Eye (tissue), 1 donor: ENCODE measurements around the gene RNU4-1.

ENCODE experiments used
- DNase-seq: peaks from one replicate; pipeline ENCODE4 v3.0.0-alpha.2; 2015

The RNU4-1 gene

DNA sequence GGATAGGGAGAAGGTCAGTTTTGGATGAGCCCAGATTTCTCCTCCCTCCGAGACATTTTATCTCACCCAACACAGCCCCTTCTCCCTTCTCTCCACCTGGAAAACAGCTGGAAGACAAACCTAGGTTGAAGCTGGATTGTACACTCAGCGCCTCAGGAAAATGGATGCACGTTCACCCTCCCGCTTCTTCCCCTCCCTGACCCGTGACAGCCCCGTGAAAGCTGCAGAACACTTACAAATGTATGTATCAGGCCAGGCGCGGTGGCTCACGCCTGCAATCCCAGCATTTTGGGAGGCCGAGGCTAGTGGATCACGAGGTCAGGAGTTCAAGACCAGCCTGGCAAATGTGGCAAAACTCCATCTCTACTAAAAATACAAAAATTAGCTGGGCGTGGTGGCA, 5.5 kb downstream of the RNU4-1 start:
- DNase-seq: no peak

DNA sequence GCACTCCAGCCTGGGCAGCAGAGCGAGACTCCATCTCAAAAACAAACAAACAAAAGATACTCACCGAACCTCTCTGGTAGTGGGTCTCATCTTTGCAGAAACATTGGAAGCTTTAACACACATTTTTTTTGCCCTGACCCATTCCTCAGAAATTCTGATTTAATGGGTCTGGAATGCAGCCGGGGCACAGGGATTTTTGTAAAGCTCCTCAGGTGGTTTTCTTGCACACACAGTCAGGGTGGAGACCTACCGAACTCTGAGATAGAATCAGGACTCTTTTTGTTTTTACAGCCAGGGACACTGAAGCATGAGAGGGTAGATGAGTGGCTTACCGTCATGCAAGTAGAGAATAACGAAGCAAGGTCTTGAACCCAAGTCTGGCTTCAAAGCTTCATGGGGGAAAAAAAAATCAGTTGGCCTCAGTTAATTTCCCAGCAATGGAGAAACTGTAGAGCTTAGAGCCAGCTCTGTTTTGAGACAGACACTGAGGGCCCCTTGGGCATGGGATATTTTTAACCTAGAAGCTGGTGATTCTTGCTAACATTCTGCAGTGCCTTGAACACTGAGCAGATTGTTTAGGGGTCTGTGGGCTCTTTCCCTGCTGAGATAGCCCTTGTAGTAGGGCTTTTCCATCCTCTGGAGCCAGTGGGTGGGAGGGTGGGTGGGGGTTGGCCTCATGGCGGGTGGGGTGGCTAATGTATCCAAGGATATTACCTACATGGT, 6.1 kb downstream of the RNU4-1 start:
- peak; percentile 11 for DNase-seq

DNA sequence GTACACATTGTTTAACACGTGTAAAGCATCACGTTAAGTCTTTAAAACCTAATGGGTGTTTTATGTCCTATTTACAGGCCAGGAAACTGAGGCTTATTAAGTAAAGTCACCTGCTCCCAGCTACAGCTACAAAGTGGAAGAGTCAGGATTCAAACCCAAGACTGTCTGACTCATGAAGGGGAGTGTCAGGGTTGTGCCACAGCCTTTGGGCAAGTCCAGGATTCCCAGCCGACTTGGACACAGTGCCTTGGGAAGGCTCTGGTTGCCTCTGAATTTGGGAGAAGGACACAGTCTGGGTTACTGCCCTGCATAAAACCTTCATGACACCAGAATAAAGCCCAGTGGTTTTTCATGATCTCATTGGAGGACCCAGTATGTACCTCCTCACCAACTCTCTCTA, 8.7 kb downstream of the RNU4-1 start:
- no peak for DNase-seq

DNA sequence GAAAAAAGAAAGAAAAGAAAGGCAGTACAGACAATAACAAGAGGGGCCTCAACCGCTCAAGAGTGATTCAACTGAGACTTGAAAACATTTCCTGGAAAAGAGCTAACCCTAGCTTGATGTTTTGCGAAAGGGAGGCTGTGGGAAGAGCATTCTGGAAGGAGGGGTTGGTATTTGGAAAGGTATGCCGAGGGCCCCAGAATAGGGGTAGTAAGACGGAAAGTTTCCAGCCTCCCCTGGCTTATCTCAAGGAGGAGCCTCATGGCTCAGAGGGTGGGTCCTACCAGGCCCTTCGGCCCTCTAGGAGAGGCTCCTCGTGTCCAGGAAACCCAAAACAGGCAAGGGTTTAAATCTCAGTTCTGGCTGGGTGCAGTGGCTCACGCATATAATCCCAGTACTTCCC, 9.7 kb downstream of the RNU4-1 start:
- no peak for DNase-seq

DNA sequence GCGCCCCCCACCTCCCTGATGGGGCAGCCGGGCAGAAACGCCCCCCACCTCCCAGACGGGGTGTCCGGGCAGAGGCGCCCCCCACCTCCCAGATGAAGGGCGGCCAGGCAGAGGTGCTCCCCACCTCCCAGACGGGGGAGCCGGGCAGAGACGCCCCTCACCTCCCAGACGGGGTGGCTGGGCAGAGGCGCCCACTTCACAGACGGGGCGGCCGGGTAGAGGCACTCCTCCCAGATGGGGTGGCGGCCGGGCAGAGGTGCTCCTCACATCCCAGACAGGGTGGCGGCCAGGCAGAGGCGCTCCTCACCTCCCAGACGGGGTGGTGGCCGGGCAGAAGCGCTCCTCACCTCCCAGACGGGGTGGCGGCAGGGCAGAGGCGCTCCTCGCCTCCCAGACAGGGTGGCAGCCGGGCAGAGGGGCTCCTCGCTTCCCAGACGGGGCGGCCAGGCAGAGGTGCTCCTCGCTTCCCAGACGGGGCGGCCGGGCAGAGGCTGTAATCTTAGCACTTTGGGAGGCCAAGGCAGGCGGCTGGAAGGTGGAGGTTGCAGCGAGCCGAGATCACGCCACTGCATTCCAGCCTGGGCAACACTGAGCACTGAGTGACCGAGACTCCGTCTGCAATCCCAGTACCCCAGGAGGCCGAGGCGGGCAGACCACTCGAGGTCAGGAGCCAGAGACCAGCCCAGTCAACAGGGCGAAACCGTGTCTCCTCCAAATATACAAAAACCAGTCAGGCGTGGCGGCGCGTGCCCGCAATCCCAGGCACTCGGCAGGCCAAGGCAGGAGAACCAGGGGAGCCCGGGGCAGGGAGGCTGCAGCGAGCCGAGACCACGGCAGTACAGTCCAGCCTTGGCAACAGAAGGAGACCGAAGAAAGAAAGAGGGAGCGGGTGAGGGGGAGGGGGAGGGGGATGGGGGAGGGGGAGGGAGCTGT, 14.6 kb downstream of the RNU4-1 start:
- DNase-seq: no peak

DNA sequence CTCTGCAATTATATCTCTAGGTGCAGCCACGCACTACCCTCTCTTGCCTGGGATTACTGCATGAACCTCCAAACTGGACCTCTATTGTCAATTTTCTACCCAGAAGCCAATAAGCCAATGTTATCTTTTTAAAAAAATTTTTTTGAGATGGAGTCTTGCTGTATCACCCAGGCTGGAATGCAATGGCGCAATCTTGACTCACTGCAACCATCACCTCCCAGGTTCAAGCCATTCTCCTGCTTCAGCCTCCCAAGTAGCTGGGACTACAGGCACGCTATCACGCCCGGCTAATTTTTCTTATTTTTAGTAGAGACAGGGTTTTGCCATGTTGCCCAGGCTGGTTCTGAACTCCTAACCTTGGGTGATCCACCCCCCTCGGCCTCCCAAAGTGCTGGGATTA, 16.3 kb downstream of the RNU4-1 start:
- DNase-seq: no peak

DNA sequence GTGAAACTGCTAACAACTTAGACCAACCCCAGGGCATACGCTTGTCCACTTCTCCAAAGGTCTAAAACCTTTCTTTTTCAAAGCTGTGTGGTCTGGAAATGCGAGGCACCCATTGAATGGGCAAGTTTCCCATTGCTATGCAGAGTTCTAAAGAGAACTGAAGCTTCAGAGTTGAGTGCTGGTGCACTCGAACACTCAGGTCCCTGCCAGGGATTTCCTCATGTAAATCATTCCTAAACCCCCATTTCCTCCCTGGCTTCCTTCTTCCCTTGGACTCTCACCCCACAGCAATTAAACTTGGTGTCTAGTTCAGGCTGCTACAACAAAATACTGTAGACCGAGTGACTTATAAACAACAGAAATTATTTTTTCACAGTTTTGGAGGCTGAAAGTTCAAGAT, 25.3 kb downstream of the RNU4-1 start:
- DNase-seq: no peak

DNA sequence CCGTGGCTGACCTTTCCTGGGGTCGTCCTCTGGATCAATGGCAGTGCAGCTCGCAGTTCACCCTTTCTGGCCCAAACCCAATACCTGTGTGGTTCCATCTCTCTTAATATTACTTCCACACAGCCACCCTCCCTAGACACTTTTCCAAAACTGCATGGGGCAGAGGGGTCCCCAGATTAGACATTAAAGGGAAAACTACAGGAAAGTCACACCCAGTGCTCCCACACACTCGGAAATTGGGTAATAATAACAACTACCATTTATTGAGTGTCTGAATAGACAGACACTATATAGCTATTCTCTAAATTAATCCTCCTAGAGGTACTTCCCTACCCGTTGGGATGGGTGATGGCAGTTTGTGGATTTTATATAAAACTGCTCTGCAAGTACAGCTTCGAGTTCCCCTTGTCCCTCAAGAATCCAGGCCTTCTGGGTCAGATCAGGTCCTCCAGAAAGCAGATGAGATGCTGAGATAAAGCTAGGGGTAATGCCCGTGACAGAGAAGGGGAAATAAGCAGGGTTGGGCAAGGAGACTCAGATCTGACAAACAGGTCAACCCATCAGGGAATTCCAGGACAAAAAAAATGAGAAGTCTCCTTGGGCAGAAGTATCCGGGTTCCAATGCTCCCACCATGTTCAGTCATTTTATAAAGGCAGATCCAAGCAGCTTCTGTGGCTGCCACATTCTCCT, 26.7 kb downstream of the RNU4-1 start:
- DNase-seq: no peak

DNA sequence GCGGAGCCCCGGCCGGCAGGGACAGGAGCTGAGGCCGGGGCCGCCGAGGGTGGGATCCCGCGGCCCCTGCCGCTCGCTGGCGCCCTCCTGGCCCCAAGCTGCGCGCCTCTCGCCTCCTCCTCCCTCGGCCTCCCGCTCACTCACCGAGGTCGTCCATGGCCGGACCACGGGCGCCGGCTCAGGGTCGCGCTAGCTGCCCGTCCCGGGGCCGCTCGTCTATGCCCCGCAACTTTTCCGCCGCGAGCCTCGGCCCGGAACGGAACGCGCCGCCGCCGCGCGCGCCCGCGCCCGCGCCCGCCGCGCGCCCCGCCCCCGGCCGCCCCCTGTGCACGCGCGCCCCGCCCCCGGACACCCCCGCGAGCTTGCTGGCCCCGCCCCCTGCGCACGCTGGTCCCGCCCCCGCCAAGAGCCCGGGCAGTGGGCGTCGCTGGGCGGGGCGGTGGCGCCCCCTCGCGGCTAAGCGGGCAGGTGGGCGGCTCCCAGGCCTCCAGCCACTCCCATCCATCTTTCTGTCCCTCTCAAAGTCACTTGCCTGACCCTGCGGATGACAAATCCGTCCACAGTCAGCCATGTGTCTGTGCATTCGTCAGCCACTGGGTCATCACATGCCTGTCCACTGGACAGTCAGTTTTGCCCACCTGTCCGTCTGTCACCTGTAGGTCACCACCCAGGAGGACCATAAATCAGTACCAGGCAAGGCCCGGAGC, 27.4 kb downstream of the RNU4-1 start, which contains the start of gene PXN:
Gene PXN (minus strand): TSS at position 258 of the 707 bp plus-strand sequence. CDS start 101 bp downstream, at position 157.
- peak; percentile 92 for DNase-seq

DNA sequence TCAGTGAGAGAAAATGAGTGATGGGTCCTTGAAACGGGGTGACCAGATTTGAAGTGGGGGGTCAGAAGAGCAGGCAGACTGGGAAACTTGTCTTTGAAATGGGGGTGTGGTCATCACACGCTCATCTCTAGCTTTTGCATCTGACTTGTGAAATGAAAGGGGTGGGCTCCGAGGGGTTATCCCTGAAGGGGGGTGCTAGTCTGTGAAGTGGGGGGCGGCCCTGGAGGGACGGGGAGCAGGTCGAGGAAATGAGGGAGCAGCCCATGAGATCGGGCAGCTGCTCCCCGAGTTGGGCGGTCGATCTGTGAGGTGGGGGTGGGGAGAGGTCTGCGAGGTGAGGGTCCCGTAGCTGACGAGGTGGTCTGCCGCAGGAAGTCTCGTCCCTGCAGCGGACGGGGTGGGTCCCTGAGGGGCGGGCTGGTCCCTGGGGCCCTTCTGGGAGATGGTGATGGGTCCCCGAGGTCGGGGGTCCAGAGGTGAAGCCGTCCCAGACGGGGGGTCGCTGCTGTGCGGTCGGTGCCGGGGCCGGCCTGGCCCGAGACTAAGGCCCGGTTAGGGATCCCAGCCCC, 28.0 kb downstream of the RNU4-1 start:
- no peak for DNase-seq

DNA sequence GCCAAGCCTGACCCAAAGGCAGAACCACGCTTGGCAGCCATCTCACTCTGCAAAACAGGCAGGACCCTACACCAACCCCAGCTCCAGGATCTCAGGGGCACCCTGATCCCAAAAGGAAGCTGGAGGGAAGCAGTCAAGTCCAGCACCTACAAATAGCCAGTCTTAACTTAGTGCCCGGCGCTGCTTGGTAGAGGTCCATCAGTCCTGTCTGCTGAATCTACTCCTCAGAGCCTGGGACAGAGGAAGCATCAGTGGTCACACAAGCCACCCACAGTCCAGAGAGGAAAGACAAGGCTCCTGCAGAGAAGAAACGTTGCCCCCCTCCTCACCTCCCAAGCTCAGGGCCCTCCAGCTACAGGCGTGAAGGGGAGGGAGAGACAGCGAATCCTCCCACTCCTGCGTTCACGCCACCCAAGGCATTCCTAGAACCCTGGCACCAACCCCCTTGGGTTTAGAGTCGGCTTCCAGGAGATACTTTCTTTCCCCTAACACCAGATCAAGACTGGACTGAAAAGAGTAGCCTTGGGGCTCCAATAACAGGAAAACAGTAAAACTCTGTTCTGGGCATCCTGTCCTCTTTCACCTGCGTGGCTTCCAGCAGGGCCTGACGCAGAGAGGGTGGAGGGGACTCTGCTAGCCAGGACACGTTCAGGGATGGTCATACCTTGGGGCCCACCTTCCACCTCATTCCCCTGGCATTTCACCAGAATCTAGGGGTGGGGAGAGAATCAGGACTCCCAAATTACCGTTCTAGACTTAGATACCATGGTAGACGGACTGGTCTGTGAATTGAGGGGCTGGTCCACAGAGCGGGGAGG, 28.7 kb downstream of the RNU4-1 start:
- DNase-seq: peak; percentile 35

DNA sequence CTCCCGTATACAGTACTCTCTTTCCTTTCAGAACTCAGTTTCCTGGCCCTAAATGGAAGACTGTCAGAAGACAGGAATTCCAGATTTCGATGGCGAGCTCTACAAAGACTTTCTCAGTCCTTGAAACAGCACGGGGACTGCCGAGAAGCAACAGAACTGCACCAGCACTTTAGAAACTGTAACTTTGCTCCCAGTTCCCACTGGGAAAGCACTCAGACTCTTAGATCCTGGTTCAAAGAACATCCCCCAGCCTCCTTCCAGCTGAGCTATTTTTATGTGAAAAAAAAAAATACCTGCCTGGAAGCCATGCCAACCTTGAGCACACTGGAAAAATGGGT, 29.3 kb downstream of the RNU4-1 start:
- DNase-seq: no peak

DNA sequence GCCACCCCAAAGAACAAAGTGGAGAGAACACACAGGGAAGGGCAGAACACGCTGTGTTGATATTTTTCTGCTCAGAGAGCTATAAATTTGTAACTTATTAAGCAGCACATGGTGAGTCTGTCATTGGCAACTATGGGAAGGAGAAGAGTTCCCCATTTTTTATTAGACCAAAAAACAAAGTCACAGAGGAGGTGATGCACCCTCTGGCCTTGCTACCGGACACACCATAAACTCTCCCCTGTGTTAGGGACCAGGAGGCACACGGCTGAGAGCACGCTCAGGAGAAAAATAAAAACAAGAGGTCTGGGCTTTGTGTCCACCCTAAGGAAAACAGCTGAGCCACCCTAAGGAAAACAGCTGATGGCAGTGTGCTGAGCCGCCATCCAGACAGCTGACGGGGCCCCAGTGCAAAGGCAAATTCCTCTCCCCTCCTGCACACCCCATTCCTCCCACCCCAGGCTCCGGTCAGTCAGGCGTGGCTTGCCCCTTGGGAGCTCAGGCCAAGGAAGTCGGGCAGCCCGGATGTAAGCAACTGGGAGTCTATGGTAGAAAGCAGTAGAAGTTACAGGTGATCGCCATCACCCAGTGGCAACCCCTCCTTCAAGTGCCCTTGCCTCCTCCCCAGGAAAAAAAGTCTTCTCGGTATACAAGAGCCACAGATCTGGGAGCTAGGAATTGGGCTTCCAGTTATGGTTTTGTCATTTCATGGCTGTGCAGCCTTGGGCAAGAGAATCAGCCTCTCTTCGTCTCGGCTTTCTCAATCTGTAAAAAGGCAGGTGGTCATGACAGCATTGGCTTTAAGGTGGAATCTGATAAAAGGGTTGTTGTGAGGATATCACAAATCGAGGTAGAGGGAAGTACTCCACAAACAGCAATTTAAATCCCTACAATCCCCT, 29.9 kb downstream of the RNU4-1 start:
- peak; percentile 20 for DNase-seq

DNA sequence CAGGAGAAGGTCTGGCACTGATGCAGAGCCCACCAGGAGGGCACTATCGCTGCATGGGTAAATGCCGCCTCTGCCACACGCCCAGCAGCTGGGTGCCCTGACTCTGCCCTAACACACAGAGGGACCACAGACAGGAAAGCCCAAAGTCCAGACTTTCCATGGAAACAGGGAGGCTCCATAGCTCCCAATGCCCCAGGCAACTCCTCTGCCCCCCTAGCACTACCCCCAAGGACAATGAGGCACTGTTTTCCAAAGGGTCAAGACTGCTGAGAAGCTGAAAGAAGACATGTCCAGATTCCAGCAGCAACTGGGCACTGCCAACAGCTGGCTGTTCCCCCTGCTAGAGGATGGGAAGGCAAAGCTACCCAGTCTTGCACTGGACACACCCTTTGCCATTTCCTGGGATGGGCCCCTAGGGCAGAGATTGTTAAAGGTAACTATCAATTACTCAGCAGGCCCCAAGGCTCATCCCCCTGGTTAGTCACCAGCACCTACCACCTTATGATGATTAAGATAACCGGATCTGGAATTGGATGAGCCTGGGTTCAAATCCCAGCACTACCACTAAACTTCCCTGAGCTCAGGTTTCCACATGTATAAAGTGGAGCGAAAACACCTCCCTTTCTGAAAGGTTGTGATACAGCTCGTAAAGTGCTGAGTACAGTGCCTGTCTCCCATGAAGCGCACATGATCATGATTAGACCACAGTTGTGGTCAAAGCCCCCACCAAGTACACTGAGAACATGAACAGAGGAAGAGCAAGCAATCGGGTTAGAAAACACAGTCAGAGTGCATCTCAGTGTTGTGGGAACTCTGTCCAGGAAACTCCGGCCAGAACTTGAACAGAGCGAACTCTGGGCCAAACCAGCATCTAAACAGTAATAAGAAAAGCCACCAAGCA, 30.8 kb downstream of the RNU4-1 start:
- no peak for DNase-seq

DNA sequence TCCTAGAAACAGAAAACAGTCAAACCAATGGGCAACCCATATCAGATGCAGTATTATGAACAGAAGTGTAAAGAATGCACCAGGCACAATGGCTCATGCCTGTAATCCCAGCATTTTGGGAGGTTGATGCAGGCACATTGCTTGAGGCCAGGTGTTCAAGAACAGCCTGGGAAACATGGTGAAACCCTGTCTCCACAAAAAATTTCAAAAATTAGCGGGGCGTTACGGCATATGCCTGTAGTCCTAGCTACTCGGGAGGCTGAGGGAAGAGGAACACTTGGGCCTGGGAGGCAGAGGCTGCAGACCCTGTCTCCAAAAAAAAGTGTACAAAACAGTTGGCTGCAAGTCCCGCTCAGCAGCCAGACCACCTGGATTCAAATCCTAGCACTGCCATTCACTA, 32.4 kb downstream of the RNU4-1 start:
- DNase-seq: no peak

DNA sequence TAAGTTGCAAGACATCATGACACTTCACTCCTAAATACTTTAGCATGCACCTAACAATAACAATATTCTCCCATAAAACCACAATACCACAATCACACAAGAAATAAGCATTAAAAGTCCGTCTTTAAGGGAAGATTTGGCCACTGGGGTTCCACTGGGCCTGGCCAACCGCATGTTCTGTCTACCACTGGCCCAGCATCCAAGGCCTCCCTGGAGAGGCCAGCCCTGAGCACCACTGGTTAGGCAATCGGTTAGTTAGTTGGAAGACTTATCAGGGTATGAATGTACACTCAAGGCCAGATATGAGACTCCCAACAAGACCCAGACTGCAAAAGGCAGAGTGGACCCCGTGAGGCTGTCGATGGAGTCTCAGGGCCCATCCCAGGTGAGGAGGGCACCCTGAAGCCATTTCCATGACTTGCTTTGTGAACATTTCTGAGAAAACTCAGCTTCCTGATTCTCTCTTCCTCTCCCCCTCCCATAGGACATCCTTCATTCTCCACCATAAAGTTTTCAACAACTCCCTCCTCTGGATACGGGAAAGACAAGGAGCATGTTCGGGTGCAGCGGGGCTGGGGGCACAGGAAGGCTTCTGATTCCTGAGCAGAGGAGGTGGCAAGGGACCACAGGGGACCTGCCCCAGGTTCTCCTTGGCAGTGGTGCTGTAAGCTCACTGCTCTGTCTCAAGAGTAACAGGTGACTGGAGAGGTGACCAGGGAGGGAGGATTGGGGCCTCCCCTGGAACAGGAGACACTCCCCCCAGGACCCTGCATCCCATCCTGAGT, 33.4 kb downstream of the RNU4-1 start:
- DNase-seq: no peak

DNA sequence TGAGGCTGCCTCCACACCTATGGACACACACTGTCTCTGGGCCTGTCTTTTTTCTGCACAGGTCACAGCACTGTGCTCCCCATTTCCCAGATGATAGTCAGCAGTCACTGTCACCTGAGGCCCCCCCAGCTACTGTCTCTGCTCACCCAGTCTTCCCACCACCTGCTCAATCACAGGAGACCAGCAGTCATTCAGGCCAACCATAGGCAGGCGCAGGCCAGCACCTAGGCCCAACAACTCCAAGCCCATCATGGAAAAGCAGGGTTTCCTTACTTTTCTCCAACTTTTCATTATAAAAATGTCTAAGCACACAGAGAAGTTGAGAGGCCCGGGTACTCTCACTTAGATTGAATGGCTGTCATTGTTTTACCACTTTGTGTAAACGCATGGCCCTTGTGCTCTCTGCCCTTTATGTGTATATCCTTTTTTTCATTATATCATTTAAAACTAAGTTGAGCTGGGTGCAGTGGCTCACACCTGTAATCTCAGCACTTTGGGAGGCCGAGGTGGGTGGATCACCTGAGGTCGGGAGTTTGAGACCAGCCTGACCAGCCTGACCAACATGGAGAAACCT, 34.6 kb downstream of the RNU4-1 start:
- DNase-seq: no peak
